GM18861 (cell line): ENCODE data around the gene IWS1.
"Not testable (repeated sequence)": the region's sequence is repeated elsewhere in the genome, so short reads cannot be mapped to it uniquely, and the experiment has no call there.

Experiments
- ATAC-seq: cut with Tn5 transposase; IDR thresholded peaks from one replicate; pipeline ENCODE4 v1.9.1; 2021; ENCODE audit not compliant: unreplicated experiment

Gene IWS1

DNA sequence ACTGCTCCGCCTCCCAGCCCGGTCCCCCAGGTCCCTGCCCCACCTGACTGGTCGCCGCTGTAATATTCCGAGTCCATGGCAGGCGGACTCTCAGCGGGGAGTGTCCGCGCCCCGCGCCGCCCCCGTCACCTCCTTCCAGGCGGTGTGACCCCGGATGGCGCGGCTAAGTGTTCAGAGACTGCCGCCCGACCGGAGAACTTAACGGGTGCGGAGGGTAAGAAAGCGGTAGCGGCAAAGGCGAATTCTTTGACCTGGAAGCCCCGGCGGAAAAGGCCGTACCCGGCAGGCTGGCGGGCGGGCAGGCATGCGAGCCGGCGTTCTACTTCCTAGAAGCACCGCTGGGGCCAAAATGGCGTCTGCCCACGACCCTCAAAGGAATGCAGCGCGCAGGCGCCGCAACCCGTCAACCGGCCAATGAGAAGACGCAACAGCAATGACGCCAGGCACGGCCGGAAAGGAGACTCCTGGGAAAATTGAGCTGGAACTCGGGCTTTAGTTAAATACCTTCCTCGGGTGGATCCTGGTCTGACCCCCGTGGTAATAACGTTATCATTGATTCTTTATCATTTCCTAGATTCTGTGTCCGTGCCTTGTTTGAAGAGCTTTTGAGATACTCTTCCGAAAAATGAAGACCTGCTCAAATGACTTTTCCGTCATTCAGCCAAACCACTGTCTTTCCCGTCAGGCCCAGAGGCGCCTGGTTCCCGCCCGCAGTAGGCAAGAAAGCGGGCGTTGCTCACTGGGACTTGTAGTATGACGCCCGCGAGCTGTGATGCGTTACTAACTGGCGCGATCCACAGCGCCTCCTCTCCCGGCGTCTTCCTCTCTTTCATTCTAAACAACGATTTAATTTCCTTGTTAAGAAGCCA, at the start of gene IWS1:
Gene IWS1 (minus strand): TSS at position 358 of the 869 bp plus-strand sequence. CDS start 281 bp downstream, at position 77.
- ATAC-seq: peak; percentile 72

DNA sequence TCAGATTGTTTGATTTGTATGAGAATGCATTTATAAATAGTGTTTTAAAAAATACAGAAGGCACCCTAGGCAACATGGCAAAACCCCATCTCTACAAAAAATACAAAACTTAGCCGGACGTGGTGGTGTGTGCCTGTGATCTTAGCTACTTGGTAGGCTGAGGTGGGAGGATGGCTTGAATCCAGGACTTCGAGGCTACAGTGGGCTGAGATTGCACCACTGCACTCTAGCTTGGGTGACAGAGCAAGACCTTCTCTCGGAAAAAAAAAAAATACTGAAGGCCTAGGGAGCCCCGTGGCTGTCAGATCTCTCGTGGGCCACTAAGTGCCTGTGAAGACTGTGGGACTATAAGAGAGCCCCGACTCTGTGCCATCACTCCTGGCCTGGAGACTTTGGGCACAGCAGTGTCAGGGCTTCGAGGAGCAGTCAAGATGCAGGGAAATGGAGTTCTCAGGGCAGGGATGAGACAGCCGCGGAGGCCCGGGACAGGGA, 49.7 kb upstream of the IWS1 start:
- no peak for ATAC-seq

DNA sequence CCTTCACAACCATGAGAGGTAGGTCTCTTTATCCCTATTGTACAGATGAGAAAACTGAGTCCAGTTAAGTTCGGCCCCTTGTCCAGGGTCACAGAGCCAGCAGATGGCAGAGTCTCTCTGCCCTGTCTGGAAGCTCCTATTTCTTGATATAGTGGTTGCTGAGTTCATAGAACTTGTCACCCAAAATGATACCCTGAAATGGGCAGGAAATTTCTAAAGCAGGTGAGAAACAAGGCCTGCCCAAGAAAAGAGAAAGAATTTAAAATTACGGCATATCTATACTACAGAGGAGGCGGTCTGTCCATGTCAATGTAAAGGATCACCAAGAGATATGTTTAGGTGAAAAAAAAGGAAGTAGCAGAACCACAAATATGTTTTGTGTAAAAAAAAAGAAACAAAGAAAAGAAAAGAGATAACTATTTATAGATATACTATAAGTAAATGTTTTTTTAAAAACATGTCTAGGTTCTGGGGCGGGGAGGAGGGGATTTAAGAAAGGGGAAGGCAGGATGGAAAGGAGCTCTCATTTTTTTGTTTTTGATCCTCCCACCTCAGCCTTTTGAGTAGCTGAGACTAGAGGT, 49.0 kb upstream of the IWS1 start:
- ATAC-seq: no peak

DNA sequence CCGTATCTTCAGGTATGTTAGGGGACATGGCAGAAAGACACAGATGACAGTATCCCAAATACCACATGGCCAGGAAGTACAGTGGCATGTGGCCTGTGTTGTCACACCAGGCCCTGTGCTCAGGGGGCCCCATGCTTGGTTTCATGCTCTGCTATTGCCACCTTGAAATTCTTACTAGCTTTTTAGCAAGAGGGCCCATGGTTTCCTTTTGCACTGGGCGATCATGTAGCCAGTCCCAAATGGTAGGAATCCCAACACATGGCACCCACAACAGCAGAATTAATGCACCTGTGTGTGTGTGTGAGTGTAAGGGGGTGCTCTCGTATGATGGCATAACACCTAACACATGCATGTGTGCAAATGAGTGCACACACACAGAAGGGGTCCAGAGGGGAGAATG, 48.4 kb upstream of the IWS1 start:
- no peak for ATAC-seq

DNA sequence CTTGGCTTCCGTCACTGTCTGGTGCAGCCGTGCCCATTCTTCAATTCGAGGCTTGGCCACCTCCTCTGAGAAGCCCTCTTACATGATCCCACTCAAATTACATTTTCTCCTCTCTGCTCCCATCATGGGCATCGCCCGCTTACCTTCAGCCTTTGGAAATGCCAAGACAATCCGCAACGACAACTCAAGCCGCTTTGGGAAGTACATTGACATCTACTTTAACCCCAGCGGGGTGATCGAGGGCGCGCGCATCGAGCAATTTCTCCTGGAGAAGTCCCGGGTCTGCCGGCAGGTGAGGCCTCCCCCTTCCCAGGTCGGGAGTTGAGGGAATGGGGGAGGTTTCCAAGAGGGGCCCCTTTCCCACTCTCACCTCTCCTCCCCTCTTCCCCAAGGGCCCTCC, 47.5 kb upstream of the IWS1 start:
- ATAC-seq: no peak

DNA sequence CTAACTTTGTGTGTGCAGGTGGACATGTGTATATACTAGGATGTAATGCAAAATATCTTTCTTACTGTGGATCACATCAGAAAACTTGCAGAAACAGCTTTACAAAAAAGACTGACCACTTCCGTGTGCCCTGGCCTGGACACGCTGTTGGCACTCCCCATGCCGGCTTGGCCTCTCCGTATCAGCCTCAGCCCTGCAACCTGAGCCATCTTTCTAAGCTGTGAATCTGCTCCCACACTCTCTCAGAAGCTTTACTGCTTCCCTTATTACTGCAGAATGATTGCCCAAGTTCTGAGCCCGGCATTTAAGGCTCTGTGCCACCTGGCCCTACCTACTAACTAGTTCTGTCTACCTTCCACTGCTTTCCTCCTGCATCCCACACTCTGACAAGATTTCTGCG, 47.0 kb upstream of the IWS1 start:
- ATAC-seq: no peak

DNA sequence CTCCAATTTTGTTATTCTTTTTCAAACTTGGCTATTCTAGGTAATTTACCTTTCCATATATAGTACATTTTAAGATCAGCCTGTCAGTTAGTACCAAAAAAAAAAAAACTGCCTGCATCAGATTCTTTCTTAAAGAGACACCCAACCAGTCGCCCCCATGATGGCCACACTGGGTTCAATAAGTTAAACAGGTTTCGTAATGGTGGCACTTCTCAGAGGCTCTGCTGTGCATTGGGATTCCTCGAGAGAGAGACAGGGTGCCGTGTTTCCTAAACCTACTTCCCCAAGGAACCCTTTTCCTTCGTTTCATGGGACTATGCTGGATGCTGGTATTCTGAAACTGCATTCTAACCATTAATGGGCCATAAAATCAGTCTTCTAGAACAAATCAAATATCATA, 46.6 kb upstream of the IWS1 start:
- no peak for ATAC-seq

DNA sequence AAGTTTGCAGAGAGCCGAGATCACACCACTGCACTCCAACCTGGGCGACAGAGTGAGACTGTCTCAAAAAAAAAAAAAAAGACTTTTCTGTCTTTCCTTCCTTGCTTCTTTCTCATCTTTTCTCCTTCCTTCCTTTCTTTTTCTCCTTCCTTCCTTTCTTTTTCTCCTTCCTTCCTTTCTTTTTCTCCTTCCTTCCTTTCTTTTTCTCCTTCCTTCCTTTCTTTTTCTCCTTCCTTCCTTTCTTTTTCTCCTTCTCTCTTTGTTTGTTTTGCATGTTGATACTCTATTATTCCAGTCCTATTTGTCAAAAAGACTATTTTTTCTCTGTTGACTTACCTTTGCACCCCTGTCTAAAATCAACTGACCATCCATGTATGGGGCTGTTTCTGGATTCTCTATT, 46.1 kb upstream of the IWS1 start:
- ATAC-seq: not testable (repeated sequence)

DNA sequence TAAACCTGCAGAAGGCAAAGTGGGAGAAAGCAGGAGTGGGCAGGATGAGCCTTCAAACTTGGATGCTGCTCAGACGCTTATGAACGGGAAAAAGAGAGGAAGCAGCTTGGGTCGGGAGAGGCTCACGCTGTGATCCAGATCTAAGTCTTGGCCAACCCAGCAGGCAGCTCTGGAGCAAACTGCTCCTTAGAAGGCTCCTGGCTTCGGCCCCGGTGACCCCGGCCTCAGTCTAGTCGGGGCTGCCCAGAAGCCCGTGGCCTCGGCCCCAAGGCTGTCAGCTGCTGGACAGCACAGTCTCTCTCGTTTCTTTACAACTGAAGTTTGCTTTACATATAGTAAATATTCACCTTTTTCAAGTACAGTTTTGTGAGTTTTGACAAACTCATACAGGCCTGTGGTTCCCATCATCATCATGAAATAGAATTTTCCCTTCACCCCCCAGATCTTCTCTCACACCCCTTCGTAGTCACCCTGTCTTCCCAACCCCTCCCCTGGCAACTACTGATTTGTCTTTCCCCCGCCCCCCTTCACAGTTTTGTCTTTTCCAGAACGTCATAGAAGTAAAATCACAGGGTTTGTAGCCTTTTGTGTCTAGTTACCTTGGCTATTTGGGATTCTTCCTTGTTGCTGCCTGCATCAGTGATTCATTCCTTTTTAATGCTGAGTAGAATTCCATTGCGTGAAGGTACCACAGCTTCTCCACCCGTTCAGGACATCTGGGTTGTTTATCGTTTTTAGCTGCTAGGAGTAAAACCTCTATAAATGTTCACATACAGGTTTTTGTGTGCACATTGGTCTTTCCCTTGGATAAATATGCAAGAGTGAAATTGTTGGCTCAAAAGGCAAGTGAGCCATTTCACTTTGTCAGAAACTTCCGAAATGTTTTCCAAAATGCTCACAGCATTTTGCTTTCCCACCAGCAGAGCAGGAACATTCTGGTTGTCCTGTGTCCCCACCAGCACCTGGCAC, 44.3 kb upstream of the IWS1 start:
- no peak for ATAC-seq

DNA sequence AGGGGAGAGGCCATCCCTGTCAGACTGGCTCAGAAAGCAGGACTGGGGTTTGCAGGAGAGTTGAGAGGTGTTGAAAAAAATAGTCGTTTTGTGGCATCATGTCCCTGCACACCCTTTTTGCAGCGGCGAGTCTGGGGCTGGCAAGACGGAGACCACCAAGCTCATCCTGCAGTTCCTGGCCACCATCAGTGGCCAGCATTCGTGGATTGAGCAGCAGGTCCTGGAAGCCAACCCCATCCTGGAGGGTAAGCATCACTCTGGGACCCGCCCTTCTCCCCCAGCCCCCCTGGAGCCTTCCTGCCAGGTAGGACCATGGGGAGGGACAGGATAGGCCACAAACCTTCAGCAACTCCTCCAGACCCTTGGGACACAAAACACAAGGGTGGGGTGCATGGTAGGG, 43.4 kb upstream of the IWS1 start:
- ATAC-seq: no peak

DNA sequence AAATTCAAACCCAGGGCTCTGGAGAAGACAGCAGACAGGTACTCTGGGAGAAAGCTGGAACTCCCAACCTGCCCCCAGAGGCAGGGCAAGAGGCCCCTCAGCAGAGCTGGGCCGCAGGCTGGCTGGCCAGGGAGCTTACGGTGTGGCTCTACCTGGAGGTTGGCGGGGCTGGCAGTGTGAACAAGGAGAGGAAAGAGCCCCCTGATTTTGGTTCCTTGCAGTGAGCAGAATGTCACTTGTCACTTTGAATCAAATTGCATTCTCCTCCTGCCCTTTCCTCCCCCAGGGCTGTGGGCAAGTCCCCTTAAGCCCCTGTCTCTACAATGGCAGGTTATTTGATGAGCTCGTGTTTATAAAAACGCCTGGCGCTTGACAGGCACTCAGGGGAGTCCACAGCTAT, 41.8 kb upstream of the IWS1 start:
- no peak for ATAC-seq

DNA sequence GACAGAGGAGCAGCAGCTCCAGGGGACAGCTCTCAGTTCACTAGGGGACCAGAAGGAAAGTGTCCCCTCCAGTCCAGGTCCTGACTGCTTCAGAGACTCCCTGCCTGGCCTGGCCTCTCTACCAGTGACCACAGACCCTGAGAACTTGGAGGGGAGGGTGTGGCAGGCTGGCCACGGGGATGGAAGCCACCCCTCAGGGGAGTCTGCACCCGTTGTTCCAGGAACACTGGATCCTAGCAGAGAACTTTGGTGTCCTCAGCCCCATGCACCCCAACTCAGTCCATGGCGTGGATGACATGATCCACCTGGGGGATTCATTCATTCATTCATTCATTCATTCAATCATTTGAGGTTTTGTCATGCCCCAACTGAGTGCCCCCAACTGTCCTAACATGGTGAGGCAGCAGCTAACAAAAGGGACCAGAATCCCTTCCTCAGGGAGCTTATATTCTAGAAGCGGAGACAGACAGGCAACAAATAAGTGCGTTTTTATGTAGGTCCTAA, 41.1 kb upstream of the IWS1 start:
- no peak for ATAC-seq

DNA sequence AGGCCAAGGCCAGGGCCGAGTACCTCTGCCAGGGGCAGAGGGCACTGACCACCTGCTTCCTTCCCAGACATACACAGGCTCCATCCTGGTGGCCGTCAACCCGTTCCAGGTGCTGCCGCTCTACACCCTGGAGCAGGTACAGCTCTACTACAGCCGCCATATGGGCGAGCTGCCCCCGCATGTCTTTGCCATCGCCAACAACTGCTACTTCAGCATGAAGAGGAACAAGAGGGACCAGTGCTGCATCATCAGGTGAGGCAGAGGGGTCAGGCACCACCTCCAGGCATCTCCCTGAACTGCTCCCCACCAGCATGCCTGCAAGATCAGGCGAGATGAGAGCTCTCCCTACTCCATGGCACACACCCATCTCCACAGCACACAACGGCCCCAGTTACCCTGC, 40.3 kb upstream of the IWS1 start:
- no peak for ATAC-seq

DNA sequence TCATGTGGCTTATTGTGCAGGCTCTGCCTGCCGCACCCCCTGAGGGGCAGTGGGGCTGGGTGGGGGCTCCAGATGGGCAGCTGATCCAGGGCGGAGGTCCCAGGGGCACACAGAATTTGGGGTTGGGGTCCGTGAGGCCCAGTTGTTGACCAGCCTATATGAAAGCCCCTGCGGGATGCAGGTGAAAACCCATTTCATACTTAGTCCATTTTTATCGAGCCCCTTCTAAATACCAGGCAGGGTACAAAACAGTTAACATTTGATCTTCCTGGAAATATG, 39.8 kb upstream of the IWS1 start:
- no peak for ATAC-seq

DNA sequence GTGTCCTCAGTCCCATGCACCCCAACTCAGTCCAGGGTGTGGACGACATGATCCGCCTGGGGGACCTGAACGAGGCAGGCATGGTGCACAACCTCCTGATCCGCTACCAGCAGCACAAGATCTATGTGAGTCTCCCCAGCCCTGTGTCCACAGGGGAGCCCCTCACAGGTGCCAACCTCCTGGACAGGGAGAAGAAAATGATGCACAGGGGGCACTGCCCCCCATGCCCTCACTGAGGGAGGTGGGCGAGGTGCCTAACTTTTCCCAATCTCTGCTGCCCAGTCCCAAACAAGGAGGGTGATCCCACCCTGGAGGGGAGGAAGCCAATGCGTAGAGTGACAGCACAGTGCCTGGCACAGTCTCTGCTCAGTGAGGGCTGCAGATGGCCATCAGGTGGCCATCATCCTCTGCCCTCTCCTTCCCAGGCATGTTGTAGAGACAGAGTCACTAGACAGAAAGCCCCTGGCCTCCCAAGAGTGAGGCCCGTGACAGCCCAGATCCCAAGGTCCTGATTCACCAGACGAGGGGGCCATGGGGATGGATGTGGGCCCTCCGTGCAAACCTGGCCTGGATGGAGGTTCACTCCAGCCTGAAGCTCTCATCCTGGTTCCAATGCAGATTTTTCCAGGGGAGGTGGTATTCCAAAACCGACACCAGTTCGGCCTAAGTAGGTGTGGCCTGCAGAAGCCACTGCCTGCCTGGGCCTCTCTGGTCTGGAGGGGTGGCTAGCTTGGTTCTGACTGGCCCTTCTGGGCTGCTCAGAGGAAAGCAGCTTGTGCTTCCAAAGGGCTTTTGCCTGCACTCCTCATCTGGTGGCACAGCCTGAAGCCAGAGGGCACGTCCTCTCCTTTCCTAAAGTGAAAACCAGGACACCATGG, 39.2 kb upstream of the IWS1 start:
- no peak for ATAC-seq

DNA sequence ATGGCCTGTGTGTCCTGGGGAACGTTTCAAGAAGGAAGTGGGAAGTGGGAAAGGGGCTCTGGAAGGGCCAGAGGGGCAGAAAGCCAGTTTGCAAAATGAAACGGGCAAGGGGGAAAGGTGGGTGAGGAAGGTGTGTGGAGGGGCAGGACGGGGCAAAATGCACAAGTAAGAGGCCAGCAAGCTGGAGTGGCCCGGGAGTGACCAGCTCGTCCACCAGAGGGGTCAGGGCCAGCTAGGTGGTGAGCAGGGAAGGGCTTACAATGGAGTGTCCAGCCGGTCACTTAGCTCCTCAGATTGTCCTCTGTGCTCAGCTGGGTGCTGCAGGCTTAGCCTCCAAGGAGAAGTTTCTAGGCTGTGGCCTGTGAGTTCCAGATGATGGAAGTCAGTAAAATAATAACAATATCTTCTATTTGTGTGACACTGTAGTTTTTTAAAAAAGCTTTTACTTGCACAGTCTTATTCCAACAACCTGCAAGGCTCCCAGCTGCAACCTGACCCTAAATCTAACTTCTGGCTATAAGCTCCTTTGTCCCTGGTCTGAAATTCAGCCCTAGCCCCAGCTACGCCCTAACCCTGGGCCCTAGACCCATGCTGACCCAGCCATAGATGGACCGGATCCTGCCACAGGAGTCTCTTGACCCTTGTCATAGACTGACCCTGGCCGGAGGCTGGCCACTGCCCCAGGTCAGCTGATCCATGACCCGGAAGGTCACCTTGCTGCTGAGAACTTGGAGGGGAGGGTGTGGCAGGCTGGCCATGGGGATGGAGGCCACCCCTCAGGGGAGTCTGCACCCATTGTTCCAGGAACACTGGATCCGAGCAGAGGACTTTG, 38.4 kb upstream of the IWS1 start:
- ATAC-seq: no peak

DNA sequence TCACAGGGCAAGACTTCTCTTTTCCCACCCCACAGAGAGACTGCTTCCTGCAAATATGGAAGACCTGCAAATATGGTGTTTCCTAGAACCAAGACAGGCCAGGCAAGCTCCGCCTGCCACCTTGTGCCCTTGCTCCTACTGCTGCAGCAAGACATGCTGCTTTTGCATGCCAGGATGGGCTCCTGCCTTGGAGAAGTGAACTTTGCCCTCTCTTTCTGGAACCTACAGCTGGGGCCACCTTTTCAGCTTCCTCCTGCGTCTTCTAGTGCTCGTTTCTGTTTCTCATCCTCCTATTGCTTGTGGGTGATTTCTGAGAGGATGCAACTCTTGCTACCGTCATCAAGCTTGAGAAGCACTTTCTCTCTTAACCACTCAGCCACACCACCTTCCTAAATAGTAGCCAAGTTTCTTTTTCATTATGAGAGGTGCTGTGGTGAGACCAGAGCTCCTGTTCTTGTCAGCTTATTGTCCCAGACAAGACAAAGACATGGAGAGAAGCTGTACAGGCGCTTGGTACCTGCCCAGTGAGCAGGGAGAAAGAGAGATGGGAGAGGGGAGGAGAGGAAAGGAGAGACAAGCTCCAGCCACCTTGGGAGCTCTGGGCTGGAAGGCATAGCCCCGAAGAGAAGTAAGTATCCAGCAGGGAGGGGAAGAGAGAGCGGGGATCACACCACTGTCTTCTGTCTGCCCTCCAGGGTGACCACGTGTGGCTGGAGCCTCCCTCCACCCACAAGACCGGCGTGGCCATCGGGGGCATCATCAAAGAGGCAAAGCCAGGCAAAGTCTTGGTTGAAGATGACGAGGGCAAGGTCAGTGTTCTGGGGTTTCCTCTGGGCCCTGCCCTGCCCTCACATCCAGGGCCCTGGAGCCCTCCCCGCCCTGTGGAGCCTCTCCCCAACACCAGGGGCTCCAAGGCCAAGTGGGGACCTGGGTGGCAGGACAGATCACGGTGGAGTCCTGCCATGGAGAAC, 37.5 kb upstream of the IWS1 start:
- ATAC-seq: peak; percentile 99

DNA sequence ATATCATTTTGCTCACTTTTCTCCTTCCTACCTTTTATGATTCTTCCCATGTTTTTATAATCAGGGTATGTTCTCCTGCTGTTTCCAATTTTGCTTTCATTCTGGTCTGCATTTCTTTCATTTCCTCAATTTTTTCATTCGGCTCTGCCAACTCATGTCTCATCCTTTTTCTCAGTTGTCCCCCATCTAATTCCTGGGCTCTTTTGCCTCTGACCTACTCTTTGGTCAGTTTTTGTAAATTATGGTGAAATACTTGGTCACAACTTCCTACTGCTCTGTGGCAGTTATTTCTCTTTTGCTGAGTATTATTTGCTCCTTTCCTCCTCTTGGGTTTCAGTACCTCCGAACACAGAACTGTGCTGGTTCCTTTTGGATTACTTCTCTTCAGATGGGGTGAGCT, 36.6 kb upstream of the IWS1 start:
- ATAC-seq: no peak
